ENCODE measurements around the gene MORF4L1. TPM values are rescaled to one million over a fixed set of nuclear protein-coding genes. Genes with fewer than 3 reads are reported as not detected.
A peak's percentile ranks its signal among the peaks of the same experiment; 100 is the strongest.

Gene MORF4L1
- total and polyA plus RNA-seq, 2 experiments from 2014 or later = 520 to 571 TPM

- Mint-ChIP-seq H3K4me1 (peaks cover 46% of the 10 kb centered on the region), H3K27ac (peak overlapping the region; percentile 100), H3K9me3 (no peaks in the 10 kb centered on the region), H3K36me3 (ENCODE audit: low read depth) (peaks cover 20% of the 10 kb centered on the region), H3K27me3 (ENCODE audit: insufficient read depth, low read depth, poor library complexity) (peaks cover 22% of the 10 kb centered on the region), H3K4me3 (peak overlapping the region; percentile 96)
- peaks cover 61% of the 10 kb centered on the region for H3K79me2 ChIP-seq (replicated peaks; ENCODE audit: insufficient read depth)
- H3K4me1 ChIP-seq (ENCODE audit: insufficient read depth) = peaks cover 46% of the 10 kb centered on the region
- H3K4me3 ChIP-seq = peak overlapping the region; percentile 68
- no peaks in the 10 kb centered on the region for H3K9me2 ChIP-seq (ENCODE audit: insufficient read depth)
- peak overlapping the region; percentile 80 for H3K4me2 ChIP-seq
- H3F3A ChIP-seq (replicated peaks; ENCODE audit: low read depth) = peaks cover 3% of the 10 kb centered on the region; the same call in 1 of the 2 replicates
- TF ChIP-seq, protein P1, sequence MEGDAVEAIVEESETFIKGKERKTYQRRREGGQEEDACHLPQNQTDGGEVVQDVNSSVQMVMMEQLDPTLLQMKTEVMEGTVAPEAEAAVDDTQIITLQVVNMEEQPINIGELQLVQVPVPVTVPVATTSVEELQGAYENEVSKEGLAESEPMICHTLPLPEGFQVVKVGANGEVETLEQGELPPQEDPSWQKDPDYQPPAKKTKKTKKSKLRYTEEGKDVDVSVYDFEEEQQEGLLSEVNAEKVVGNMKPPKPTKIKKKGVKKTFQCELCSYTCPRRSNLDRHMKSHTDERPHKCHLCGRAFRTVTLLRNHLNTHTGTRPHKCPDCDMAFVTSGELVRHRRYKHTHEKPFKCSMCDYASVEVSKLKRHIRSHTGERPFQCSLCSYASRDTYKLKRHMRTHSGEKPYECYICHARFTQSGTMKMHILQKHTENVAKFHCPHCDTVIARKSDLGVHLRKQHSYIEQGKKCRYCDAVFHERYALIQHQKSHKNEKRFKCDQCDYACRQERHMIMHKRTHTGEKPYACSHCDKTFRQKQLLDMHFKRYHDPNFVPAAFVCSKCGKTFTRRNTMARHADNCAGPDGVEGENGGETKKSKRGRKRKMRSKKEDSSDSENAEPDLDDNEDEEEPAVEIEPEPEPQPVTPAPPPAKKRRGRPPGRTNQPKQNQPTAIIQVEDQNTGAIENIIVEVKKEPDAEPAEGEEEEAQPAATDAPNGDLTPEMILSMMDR (conservative IDR thresholded peaks at IDR 0.05; ENCODE audit: low read depth in 2 of 2) = no peak; a peak in 1 of 4 replicates
- no peak for TF ChIP-seq ZNF462 (CRISPR knock-in tag; IDR thresholded peaks at IDR 0.05)
- TF ChIP-seq, protein P2, sequence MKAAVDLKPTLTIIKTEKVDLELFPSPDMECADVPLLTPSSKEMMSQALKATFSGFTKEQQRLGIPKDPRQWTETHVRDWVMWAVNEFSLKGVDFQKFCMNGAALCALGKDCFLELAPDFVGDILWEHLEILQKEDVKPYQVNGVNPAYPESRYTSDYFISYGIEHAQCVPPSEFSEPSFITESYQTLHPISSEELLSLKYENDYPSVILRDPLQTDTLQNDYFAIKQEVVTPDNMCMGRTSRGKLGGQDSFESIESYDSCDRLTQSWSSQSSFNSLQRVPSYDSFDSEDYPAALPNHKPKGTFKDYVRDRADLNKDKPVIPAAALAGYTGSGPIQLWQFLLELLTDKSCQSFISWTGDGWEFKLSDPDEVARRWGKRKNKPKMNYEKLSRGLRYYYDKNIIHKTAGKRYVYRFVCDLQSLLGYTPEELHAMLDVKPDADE (IDR thresholded peaks at IDR 0.05) = no peak
- TF ChIP-seq POLR2AphosphoS5 (IDR thresholded peaks at IDR 0.05; ENCODE audit: low read depth) = no peak
- TF ChIP-seq EZH2phosphoT487 (IDR thresholded peaks at IDR 0.05; ENCODE audit: unreplicated experiment) = no peak
- no peak for TF ChIP-seq NANOG (IDR thresholded peaks at IDR 0.05; ENCODE audit: borderline replicate concordance)
- TF ChIP-seq JUNB (IDR thresholded peaks at IDR 0.05; ENCODE audit: unreplicated experiment) = no peak
- no peak for TF ChIP-seq EZH2 (IDR thresholded peaks at IDR 0.05; ENCODE audit: low read depth, unreplicated experiment)
- TF ChIP-seq STAT1 (IDR thresholded peaks at IDR 0.05; ENCODE audit: unreplicated experiment) = no peak
- TF ChIP-seq, protein P3, sequence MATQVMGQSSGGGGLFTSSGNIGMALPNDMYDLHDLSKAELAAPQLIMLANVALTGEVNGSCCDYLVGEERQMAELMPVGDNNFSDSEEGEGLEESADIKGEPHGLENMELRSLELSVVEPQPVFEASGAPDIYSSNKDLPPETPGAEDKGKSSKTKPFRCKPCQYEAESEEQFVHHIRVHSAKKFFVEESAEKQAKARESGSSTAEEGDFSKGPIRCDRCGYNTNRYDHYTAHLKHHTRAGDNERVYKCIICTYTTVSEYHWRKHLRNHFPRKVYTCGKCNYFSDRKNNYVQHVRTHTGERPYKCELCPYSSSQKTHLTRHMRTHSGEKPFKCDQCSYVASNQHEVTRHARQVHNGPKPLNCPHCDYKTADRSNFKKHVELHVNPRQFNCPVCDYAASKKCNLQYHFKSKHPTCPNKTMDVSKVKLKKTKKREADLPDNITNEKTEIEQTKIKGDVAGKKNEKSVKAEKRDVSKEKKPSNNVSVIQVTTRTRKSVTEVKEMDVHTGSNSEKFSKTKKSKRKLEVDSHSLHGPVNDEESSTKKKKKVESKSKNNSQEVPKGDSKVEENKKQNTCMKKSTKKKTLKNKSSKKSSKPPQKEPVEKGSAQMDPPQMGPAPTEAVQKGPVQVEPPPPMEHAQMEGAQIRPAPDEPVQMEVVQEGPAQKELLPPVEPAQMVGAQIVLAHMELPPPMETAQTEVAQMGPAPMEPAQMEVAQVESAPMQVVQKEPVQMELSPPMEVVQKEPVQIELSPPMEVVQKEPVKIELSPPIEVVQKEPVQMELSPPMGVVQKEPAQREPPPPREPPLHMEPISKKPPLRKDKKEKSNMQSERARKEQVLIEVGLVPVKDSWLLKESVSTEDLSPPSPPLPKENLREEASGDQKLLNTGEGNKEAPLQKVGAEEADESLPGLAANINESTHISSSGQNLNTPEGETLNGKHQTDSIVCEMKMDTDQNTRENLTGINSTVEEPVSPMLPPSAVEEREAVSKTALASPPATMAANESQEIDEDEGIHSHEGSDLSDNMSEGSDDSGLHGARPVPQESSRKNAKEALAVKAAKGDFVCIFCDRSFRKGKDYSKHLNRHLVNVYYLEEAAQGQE (IDR thresholded peaks at IDR 0.05; ENCODE audit: unreplicated experiment) = no peak
- TF ChIP-seq ZNF114 (CRISPR knock-in tag; IDR thresholded peaks at IDR 0.05) = no peak
- no peak for TF ChIP-seq CREB1 (CRISPR knock-in tag; IDR thresholded peaks at IDR 0.05; ENCODE audit: low read depth)
- H4K20me1 ChIP-seq (replicated peaks; ENCODE audit: insufficient read depth) = peaks cover 45% of the 10 kb centered on the region
- no peaks in the 10 kb centered on the region for H3K36me3 ChIP-seq (ENCODE audit: insufficient read depth)
- ATAC-seq (no peak), DNase-seq (ENCODE audit: low spot score) (peak; percentile 47)
- H2AFZ ChIP-seq = no peak overlapping the region
- H3K27me3 ChIP-seq (ENCODE audit: insufficient read depth) = no peaks in the 10 kb centered on the region
- peak overlapping the region; percentile 93 for H3K27ac ChIP-seq (ENCODE audit: low read depth)
Measured at GRCh38 chr15:78873793-78874765, 1.4 kb downstream of the MORF4L1 start.

Data from GM23338 (cell line).